Thoracic aorta (tissue), 2 donors: ENCODE data around the gene MOCS3. TPM values are rescaled to one million over a fixed set of nuclear protein-coding genes. Genes with fewer than 3 reads are reported as not detected.

Experiments
- ATAC-seq: fragments of 150-250 bp; one replicate; pipeline ENCODE4 v1.8.0; 2017; ENCODE audit warnings: low read depth; ENCODE audit not compliant: insufficient number of reproducible peaks, low FRiP score
- DNase-seq: peaks from one replicate; pipeline ENCODE4 v3.0.0-alpha.2; 2020; ENCODE audit warnings: low spot score
- H3K27ac ChIP-seq, 2 donors: fragments of 200-600 bp; sonication (generic); 1 replicate in 1 of 2; 2 replicates in 1 of 2; pipeline ENCODE4 v1.5.1; 2016; ENCODE audit warnings: mild to moderate bottlenecking in 2 of 2, moderate library complexity in 2 of 2
- H3K27me3 ChIP-seq: fragments of 200-600 bp; sonication (generic); replicated peaks from 2 replicates; pipeline ENCODE4 v1.6.0; 2016; ENCODE audit warnings: mild to moderate bottlenecking; ENCODE audit not compliant: insufficient read depth
- H3K36me3 ChIP-seq: fragments of 200-600 bp; sonication (generic); one replicate; pipeline ENCODE4 v1.5.1; 2016
- H3K4me1 ChIP-seq, 2 donors: fragments of 200-600 bp; sonication (generic); 1 replicate in 1 of 2; 2 replicates in 1 of 2; pipeline versions ENCODE4 v1.5.1 to v1.6.0; 2016; ENCODE audit warnings: low read depth in 2 of 2, mild to moderate bottlenecking in 1 of 2; ENCODE audit not compliant: control insufficient read depth in 1 of 2
- H3K4me3 ChIP-seq: fragments of 200-600 bp; sonication (generic); 2 replicates; pipeline ENCODE4 v1.5.1; 2016; ENCODE audit warnings: mild to moderate bottlenecking
- H3K9me3 ChIP-seq: fragments of 200-600 bp; sonication (generic); 2 replicates; pipeline ENCODE4 v1.5.1; 2016
- total RNA-seq, 2 donors: library from RNA; depleted of rRNA; stranded (reverse); fragments of >200 nt; gene quantifications; one replicate each; pipeline versions ENCODE4 v1.1.0 to v1.2.3, GENCODE V29; 2016
- TF ChIP-seq, protein P1 (sequence below): fragments of 200-600 bp; sonication (generic); IDR thresholded peaks from one replicate; pipeline ENCODE4 v1.5.1; 2019; ENCODE audit warnings: antibody characterized with exemption

Gene MOCS3
- total RNA-seq, 2 donors from 2014 or later = 4.2 to 5.3 TPM

GRCh38 chr20:50928469-50928868 is 30.1 kb upstream of the MOCS3 start:
- Histone ChIP-seq H3K4me1 (peaks cover 33 to 57% of the 10 kb centered on the region in 2 donors), H3K27ac (peak overlapping the region in 1 of 2 donors; percentile 40), H3K36me3 (no peaks in the 10 kb centered on the region), H3K4me3 (peak overlapping the region; percentile 89), H3K27me3 (no peaks in the 10 kb centered on the region), H3K9me3 (no peaks in the 10 kb centered on the region)
- no peak for ATAC-seq
- DNase-seq = no peak
- TF ChIP-seq, protein P1, sequence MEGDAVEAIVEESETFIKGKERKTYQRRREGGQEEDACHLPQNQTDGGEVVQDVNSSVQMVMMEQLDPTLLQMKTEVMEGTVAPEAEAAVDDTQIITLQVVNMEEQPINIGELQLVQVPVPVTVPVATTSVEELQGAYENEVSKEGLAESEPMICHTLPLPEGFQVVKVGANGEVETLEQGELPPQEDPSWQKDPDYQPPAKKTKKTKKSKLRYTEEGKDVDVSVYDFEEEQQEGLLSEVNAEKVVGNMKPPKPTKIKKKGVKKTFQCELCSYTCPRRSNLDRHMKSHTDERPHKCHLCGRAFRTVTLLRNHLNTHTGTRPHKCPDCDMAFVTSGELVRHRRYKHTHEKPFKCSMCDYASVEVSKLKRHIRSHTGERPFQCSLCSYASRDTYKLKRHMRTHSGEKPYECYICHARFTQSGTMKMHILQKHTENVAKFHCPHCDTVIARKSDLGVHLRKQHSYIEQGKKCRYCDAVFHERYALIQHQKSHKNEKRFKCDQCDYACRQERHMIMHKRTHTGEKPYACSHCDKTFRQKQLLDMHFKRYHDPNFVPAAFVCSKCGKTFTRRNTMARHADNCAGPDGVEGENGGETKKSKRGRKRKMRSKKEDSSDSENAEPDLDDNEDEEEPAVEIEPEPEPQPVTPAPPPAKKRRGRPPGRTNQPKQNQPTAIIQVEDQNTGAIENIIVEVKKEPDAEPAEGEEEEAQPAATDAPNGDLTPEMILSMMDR = no peak

DNA sequence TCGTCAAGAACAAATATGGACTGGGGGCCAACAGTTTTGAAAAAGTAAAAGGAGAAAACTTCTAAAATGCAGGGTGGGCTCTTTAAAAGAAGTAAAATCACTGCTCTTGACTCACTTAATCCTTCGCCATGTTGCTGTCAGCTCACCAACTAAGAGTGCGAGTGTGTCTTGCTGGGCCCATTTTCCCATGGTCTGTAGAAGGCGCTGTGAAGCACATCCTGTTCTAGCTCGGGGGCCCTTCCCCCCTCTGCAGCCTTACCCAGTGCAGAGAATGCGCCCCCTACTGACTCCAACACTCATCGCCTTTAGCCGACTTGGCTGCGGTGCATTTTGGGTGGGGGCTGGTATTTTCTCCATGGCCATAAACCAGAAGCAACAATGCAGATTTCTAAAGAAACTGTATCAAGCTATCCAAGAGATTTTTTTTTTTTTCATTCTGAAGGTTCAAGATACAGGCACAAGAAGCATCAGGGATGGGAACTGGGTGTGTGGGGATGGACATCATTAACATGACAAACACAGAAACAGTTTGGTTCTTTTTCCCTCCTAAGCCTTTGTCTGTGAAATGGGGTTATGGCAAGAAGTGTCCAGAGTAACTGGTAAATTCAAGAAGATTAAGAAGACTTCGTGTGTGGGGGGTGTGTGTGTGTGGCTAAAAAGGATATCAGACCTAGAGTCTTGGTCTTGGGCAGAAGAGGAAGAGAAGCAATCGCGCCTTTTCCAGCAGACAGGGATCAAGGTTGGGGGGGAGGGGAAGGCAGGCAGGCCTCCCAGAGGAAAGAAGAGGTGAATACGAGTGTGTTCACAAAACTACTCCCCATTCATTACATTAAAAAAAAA is 29.1 kb upstream of the MOCS3 start:
- H3K27me3 ChIP-seq = no peaks in the 10 kb centered on the region
- H3K36me3 ChIP-seq = peaks cover 5% of the 10 kb centered on the region
- ATAC-seq (peak; percentile 62), DNase-seq (peak; percentile 82)
- H3K4me3 ChIP-seq = peak overlapping the region; percentile 89
- peaks cover 33 to 48% of the 10 kb centered on the region in 2 donors for H3K4me1 ChIP-seq
- TF ChIP-seq, protein P1 = peak; percentile 72
- H3K9me3 ChIP-seq = no peaks in the 10 kb centered on the region
- H3K27ac ChIP-seq = peak overlapping the region; percentile 49 to 70

GRCh38 chr20:50930139-50930975 is 28.3 kb upstream of the MOCS3 start:
- H3K9me3 ChIP-seq = no peaks in the 10 kb centered on the region
- DNase-seq = no peak
- ATAC-seq = no peak

DNA sequence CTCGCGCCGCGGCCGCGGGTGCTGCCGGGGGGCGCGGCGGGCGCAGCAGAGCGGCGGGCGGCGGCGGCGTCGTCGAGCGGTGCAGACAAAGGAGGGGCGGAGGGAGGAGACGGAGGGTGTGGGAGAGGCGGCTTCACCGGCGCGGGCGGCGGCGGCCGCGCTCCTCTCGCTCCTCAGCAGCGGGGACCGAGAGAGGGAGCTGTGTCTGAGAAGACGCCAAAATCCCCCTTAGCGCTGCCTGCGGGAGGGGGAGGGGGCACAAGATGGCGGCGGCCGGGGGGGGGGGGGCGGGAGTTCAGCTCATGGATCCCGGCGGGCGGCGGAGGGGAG is 27.7 kb upstream of the MOCS3 start:
- H3K27ac ChIP-seq = peak overlapping the region; percentile 92 to 93
- peaks cover 16% of the 10 kb centered on the region for H3K36me3 ChIP-seq
- ATAC-seq (no peak), DNase-seq (no peak)
- TF ChIP-seq, protein P1 = no peak
- peaks cover 29 to 34% of the 10 kb centered on the region in 2 donors for H3K4me1 ChIP-seq
- no peaks in the 10 kb centered on the region for H3K9me3 ChIP-seq
- no peaks in the 10 kb centered on the region for H3K27me3 ChIP-seq
- H3K4me3 ChIP-seq = peak overlapping the region; percentile 79

More at GRCh38 chr20:50930139-50930975, 28.3 kb upstream of the MOCS3 start:
- H3K27ac ChIP-seq = peak overlapping the region; percentile 70 to 92
- peak overlapping the region; percentile 89 for H3K4me3 ChIP-seq
- H3K36me3 ChIP-seq = peaks cover 10% of the 10 kb centered on the region
- TF ChIP-seq, protein P1 = no peak
- no peaks in the 10 kb centered on the region for H3K27me3 ChIP-seq
- peaks cover 33 to 40% of the 10 kb centered on the region in 2 donors for H3K4me1 ChIP-seq
